Stimulated activated CD4-positive, alpha-beta T cell treated with anti-CD3 and anti-CD28 coated beads, TNF-alpha, amount 100 ng/mL, for 24 hours (primary cell): ENCODE results near the gene CYB561A3.

Experiments used
- DNase-seq, 3 experiments: peaks; one replicate each; pipeline ENCODE4 v3.0.0-alpha.2; 2020; ENCODE audit warnings: low read depth in 3 of 3

CYB561A3 gene

GRCh38 chr11:61345170-61345610, 16.5 kb downstream of the CYB561A3 start:
- no peak for DNase-seq

DNA sequence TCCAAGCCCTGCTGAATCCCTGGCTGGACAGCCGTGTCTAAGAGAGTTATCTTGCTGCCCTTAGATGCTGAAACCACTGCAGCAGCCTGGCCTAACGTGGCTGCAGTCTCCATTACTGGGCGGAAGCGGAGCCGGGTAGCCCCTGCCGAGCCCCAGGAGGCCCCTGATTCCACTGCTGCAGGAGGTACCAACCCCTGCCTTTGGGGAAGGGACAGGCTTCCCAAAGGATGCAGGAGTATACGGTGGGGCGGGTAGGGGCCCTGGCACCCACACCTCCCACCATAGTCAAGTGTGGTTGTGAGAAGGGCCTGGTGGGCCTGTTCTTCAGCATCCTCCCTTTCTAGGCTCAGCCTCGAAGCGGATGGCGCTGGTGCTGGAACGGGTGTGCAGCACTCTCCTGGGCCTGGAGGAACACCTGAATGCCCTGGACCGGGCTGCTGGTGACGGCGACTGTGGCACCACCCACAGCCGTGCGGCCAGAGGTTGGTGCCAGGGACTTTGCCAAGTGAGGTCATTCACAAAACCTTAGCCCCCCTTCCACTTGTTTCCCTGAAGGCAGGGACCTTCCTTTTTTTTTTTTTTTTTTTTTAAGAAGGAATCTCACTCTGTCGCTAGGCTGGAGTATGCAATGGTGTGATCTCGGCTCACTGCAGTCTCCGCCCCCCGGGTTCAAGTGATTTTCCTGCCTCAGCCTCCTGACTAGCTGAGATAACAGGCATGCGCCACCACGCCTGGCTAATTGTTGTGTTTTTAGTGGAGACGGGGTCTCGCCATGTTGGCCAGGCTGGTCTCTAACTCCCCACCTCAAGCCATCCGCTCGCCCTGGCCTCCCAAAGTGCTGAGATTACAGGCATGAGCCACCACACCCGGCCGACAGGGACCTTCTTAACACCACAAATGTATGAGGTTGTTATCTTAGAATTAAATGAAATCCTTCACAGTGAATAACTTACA, 17.6 kb downstream of the CYB561A3 start:
- DNase-seq, result no peak

DNA sequence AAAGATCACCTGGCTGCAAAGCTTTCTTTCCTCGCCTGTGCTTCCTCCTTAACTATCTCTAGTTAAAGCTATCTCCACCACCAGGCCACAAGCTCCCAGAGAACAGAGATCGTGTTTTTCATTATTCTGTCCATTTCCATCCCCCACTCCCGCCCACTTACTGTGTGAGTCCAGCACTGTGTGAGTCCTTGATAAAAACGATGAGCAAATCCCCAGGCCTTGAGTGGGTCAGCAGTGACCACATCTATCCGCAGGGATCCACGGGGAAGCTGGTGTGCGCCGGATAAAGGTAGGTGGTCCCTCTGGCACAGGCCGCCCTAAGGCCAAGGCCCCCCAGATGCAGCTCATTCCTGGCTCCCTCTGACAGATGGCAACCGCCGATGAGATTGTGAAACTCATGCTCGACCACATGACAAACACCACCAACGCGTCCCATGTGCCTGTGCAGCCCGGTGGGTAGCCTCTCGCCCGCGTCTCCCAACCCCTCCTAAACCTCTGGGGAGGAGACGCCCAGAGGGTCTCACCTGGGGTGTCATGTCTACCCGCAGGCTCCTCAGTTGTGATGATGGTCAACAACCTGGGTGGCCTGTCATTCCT, 19.4 kb downstream of the CYB561A3 start:
- no peak for DNase-seq

GRCh38 chr11:61341706-61342105, 20.0 kb downstream of the CYB561A3 start:
- DNase-seq, result no peak

- no peak for DNase-seq
Observed at GRCh38 chr11:61340979-61341378, 20.7 kb downstream of the CYB561A3 start.

DNA sequence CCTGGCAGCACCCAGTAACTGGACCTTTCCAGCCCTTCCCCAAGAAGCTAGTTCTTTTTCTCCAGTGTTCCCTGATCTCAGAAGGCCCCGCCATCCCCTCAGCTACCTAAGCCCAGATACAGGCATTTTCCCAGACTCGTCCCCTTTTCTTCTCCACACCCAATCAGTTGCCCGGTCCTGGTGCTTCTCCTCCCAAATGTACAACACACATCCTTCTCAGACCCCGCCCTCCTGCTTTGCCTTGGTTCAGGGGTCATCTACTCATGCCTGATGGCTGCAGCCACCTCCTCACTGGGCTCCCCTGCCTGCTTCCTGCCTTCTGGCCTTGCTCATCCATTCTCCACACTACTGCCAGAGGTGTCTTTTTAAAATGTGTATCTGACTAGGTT, 22.2 kb downstream of the CYB561A3 start:
- DNase-seq, result no peak

GRCh38 chr11:61338783-61339489, 22.7 kb downstream of the CYB561A3 start:
- no peak for DNase-seq

- no peak for DNase-seq
Observed at GRCh38 chr11:61337706-61338470, 23.8 kb downstream of the CYB561A3 start.

DNA sequence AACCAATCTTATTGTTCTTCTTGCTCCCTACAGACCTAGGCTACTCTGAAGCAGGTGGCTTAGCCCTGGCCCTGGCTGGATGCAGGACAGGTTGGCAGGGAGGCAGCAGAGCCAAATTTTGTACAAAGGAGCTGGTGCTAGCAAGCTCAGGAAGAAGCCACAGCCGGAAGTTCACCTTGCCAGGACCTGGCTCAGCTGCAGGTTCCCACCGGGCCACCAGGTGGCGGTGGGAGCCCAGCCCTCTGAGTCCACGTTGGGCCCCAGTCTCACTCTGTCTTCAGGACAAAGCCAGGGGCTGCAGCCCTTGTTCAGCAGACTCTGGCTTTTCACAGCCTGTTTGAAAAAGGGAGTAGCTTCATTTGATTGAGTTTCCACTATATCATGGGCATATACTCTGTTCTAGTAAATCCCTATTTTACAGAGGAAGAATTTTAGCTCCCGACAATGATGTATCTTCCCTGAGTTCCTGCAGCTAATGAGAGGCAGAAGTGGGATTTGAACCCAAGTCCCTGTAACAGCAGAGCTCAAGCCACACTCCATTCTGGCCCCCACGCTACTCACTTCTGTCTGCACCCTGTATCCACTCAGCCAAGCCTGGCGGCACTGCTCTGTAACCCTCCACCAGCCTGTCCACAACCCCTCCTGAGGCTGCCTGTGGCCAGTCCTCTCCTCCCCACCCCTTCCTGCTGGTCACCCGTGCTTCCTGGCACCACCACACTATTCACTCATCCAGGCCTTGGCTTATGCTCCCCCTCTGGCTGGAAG, 25.3 kb downstream of the CYB561A3 start:
- peak; percentile 68 to 81 (median 70) for DNase-seq

GRCh38 chr11:61335355-61335710, 26.3 kb downstream of the CYB561A3 start:
- no peak for DNase-seq

- DNase-seq, result no peak
Observed at GRCh38 chr11:61334434-61335354, 27.0 kb downstream of the CYB561A3 start.

DNA sequence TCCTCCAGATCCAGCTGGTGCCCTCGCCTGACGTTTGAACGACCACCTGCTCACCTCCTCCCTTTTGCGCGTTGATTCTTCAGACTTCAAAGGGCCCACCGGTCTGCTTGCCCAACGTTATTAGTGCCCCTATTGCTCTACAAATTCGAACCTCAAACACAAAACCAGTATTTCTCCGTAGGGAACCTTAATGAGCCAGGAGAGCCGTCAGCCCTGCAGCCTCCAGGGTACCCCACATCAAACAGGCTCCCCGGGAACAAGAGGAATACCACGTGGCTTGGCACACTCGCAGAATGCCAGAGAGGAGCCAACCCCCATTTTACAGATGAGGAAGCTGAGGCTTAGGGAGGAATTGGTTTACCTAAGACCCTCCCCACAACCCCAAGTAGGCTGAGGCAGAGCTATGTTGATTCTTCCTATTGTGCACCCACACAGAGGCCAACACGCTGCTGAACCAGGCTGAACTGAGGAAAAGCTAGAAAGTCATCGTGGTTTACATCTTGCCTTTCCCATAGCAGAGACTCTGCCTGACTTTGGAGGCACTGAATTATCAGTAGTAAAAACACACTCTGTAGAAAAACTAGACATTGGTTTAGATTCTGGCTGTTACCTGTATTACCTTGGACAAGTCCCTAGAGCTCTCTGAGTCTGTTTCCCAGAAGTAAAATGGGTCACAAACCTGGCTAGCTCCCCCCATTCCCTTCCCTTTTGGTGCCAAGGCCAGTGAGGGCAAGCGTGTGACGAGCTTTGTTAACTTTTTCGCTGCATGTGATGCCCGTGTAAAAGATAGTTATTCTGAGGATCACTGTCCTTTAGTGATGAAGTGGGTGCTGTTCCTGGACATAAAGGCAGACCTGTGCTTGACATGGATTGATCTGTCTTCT, 27.9 kb downstream of the CYB561A3 start:
- peak in 1 of 3 experiments; percentile 12 for DNase-seq

DNA sequence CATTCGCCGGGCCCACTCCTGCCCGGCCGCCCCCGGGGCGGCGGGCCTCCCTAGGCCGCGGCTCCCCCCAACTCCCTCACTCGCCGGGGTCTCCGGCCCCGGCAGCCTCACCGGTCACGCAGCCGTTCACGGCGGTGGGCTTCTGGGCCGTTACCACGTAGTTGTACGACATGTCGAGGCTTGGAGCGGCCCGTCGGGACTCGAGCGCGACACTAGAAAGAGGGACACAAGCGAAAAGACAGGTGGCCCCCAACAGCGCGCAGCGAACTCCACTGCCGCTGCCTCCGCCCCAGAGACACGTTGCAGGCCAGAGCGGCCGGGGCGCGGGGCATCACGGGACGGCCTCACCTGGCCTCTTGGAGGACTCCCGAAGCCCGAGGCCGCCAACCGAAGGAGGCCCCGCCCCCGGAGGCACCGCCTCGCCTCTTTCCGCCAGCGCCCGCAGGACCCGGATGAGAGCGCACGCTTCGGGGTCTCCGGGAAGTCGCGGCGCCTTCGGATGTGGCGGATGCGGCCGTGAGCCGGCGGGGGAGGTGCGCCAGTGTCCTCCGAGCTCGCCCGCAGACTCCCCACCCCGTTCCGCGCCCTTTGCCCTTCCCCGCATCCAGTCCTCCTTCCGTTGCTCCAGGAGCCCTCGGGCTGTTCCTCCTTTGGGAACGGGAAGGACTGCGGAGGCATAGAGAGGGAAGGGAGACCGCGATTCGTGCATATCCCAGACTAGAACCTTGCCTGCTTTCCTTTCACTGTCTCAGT, 28.7 kb downstream of the CYB561A3 start, which contains the start of the genes DDB1 and TKFC:
Gene DDB1, minus strand, starts transcription at position 309 of the 753 bp plus-strand sequence. Its CDS starts 137 bp downstream, at position 172.
Gene TKFC, plus strand, starts transcription at position 432 of the 753 bp plus-strand sequence. CDS start 1,501 bp downstream, outside the sequence.
- DNase-seq, result peak; percentile 92 to 97 (median 96)

GRCh38 chr11:61332281-61332796, 29.3 kb downstream of the CYB561A3 start:
- DNase-seq, result no peak

- no peak for DNase-seq
Observed at GRCh38 chr11:61331651-61332050, 30.0 kb downstream of the CYB561A3 start.

GRCh38 chr11:61329871-61330270, 31.8 kb downstream of the CYB561A3 start:
- no peak for DNase-seq

- no peak for DNase-seq
Observed at GRCh38 chr11:61328351-61328750, 33.3 kb downstream of the CYB561A3 start.

DNA sequence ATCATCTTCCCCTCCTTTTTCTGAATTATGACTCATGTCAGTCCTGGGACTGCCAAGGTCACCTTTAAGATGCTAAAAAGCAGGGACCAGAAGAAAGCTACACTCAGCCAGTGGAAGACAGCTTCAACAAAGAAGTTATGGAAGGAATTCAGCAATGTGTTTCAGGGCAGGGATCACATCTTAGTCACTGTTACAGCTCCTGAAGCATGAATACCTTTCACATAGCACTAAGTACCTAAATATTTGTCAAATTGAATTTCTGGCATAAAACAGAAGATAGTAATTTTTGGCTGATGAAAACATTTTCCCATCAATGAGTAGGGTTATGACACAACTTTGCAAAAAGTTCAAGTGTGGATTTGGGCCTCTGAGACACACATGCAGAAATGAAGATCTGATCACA, 34.0 kb downstream of the CYB561A3 start:
- DNase-seq, result no peak
